ENCODE results near the gene C12orf56.
A peak's percentile ranks its signal among the peaks of the same experiment; 100 is the strongest.

Gene C12orf56

DNA sequence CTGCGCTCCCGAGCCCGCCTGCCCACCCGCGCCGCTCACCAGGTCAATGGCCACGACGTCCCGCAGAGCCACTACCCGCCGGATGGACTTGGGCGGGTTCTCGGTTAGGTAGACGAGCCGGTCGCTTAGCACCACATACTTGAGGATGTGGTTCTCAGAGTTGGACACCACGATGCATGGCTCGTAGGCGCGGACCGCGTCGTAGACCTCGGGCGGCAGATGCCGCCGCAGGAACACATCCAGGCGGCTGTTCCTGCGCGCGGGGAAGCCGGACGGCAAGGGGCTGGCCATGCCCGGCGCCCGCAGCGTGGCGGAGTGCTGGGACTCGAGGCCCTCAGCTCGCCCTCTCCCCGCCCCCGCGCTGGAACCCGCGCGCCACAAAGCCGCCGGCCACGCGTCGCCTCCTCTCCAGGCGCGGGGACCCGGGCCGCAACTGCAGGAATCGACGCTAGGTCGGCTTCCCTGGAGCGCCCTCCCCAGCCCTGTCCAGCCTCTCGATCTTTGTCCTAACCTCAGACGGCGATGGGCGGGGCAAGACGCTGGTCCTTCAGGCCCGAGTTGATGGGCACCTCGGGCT lies at the start of gene C12orf56:
C12orf56 (minus strand) TSS at position 484 of the 577 bp plus-strand sequence; CDS start at position 291, 193 bp downstream.
- DNase-seq = no peak

- DNase-seq = no peak
Observed at GRCh38 chr12:64440100-64440499, 49.5 kb upstream of the C12orf56 start.

GRCh38 chr12:64433915-64434314 lies 43.4 kb upstream of the C12orf56 start:
- DNase-seq = no peak

DNA sequence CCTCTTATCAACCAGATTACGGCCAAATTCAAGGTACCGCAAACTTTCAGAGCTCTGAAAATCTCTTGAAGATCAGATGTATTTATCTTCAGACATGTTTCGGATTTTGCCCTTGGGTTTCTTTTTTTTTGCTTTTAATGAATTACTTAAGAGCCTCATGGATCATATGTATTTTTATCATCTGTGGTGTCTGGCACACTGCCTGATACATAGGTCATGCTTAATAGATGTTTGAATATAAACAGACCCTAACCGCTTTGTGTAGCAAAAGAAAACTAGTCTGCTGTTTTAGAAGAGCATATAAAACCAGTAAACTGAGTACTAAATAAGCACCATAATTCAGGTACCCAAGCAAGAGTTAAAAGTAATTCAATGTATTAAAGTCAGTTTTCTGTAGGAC lies 41.2 kb upstream of the C12orf56 start:
- no peak for DNase-seq

DNA sequence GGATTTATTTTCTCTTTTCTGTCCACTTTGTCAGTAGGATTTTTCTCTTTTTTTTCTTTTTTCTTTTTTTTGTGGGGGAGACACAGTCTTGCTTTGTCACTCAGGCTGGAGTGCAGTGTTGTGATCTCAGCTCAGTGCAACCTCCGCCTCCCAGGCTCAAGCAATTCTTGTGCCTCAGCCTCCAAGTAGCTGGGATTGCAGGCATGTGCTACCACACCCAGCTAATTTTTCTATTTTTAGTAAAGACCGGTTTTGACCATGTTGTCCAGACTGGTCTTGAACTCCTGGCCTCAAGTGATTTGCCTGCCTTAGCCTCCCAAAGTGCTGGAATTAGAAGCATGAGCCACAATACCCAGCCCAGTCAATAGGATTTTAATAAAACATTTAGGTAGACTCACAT lies 40.3 kb upstream of the C12orf56 start:
- no peak for DNase-seq

DNA sequence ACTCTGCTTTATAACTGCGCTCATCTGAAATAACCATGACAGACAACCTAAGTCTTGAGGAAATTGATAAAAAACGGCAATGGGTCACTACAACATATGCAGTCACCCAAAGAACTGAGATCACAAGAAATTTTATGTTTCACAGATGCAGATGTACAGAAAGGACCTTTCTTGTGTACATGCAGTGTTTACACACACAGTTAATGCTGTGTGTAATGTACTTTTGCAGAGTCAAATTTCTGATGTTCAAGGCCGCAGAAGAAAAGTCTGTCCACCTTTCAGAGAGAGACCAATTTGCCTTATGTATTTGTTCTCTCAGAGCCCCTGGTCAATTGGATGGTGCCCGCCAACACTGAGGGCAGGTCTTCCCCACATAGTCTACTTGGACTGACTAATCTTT lies 38.4 kb upstream of the C12orf56 start:
- no peak for DNase-seq

DNA sequence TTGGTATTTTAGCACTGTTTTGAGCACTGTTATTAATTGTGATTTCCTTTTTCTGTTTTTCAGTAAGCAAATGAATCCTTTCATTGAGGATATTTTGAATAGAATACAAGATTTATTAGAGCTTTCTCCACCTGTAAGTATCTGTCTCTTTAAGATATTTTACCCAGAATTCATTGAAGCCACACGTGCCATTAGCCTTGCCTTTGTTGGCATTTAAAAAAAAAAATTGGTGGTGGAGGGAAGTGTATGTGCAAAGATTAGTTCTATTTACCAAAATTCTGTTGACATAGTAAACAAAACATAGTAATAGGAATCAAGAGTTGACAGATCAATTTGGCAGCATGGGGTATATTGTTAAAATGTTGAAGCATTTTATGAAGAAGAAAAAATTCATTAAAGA lies 37.4 kb upstream of the C12orf56 start:
- DNase-seq = no peak

DNA sequence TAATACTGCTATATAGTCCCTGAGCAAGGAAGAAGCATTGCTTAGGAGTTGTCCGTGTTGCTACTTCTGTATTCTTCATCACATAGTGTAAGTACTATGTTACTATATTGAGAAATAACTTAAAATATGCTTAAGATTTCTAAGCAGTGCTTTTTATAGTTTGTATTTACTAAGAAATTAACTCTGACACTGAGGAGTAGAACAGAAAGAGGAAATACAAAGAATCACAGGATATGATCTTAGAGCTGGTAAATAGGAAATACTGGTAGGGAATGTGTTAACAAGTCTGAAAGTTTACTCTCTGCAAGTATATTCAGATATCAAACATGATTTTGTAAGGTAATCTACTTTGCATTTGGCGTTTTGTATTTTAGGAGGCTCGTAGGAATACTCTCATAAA lies 29.1 kb upstream of the C12orf56 start:
- no peak for DNase-seq

DNA sequence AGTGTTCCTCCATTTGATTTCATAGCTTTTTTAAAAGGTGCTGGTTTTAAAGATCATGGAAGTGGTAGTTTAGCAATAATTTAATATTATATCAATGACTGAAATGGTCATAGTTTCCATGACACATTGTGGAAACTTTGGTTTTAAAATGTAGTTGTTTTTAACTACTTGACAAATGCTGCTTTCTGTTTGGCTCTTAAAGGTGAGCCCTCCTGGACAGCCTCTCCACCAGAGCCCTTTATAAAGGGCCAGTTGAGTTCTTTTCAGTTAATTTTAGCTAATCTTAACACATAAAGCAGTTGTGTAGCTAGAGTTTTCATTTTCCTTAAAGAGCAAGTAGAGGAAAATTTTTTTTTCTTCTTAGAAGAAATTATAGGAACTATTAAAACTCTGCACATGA lies 27.7 kb upstream of the C12orf56 start:
- DNase-seq = no peak

DNA sequence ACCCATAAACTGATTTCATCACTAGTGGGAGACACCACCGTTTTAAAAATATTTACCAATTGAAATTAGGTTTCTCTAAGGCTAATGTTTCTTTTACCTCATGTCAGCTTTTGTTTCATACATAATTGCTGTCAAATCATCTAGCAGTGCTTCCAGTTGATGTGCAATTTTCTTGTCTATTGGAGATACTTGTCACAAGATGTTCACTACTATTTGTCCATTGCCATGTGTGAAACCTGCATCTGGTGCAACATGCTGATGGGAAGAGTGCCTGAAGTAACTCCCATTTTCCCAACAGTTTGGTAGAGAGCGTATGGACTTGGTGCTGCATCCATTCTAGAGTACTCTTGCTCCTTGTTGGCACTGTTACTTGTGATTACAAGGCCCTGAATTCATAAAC lies 23.3 kb upstream of the C12orf56 start:
- no peak for DNase-seq

GRCh38 chr12:64412459-64412858 lies 21.9 kb upstream of the C12orf56 start:
- no peak for DNase-seq

GRCh38 chr12:64411427-64411826 lies 20.9 kb upstream of the C12orf56 start:
- DNase-seq = no peak

DNA sequence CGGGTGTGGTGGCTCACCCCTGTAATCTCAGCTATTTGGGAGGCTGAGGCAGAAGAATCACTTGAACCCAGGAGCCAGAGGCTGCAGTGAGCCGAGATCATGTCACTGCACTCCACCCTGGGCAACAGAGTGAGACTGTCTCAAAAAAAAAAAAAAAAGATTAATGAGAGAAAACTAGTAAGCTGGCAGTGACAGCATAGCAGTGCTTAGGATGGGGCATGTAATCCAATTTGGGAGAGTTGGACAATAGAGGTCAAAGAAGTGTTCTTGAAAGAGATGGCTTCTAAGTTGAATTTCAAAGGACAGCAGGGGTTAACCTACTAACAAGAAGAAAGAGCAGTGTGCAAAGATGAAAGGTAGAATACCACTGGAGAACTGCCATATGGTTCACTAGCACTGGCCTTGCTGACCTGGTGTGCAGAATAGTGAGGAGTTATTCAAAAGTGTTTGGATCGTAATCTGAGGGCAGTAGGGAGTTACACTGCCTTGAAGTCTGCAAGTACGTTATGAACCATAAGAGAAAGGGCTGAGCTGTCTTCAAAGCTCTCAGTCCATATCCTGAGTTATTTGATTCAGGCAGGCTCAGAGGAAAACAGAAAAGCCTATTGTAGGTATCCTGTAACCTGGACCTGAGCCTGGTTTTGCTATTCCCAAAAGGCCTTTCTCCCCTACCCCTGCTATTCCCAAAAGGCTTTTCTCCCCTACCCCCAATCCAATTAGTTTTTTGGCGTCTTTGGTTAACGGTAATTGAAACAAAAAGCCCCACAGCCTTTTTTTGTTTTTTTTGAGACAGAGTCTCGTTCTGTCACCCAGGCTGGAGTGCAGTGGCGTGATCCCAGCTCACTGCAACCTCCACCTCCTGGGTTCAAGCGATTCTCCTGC lies 17.0 kb upstream of the C12orf56 start:
- no peak for DNase-seq

GRCh38 chr12:64404470-64405256 lies 14.1 kb upstream of the C12orf56 start:
- DNase-seq = peak; percentile 52

- peak; percentile 97 for DNase-seq
Observed at GRCh38 chr12:64403707-64404469, 13.3 kb upstream of the C12orf56 start, which contains the start of gene XPOT. XPOT (plus strand) TSS chr12:64404392; CDS start chr12:64410036, 5,644 bp downstream.

GRCh38 chr12:64402181-64402580 lies 11.6 kb upstream of the C12orf56 start:
- no peak for DNase-seq

GRCh38 chr12:64400041-64400440 lies 9.5 kb upstream of the C12orf56 start:
- DNase-seq = no peak

GRCh38 chr12:64395739-64396138 lies 5.2 kb upstream of the C12orf56 start:
- no peak for DNase-seq

GRCh38 chr12:64392221-64392620 lies 1.7 kb upstream of the C12orf56 start:
- no peak for DNase-seq

GRCh38 chr12:64389154-64389553 lies 1.4 kb downstream of the C12orf56 start:
- peak; percentile 76 for DNase-seq

DNA sequence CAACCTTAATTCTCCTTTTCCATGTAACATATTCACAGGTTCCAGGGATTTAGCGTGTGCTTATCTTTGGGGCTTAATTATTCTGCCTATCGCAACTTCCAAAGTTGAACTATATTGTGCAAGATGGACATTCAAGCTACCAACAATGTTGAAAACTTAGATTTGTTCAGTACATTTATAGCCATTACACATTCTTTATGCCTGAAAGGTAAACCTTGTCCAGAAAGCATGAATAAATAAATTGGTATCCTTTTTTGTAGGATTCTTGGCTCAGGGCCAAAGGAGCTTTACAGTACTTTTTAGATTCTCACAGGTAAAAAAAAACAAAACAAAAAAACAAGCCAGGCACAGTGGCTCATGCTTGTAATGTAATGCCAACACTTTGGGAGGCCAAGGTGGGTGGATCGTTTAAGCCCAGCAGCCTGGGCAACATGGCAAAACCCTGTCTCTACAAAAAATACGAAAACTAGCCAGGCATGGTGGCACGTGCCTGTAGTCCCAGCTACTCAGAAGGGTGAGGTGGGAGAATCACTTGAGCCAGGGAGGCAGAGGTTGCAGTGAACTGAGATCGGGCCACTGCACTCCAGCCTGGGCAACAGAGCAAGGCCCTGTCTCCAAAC lies 3.3 kb downstream of the C12orf56 start:
- DNase-seq = peak; percentile 74

DNA sequence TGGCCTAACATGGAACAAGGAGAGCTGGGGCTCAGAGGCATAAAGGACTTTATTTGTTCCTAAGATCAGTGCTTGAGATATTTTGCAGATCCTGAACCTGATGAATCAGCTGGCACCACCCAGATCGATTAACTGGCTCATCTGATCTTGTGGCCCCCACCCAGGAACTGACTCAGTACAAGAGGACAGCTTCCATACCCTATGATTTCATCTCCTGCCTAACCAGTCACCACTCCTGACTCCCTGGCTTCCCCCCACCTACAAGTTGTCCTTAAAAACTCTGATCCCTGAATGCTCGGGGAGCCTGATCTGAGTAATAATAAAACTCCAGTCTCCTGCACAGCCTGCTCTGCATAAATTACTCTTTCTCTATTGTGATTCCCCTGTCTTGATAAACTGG lies 5.1 kb downstream of the C12orf56 start:
- DNase-seq = no peak

Data from NCI-H345 (cell line).